AG09319 (cell line): ENCODE measurements around the gene ZNF25.
"Not testable (repeated sequence)": the region's sequence is repeated elsewhere in the genome, so short reads cannot be mapped to it uniquely, and the experiment has no call there.

Source experiments
- DNase-seq: peaks from one replicate; pipeline ENCODE4 v3.0.0-alpha.2; 2010; ENCODE audit warnings: low read depth; ENCODE audit errors: extremely low read depth
- CTCF ChIP-seq: IDR thresholded peaks from 2 replicates; pipeline ENCODE4 v1.5.1; 2011; ENCODE audit warnings: low read depth, mild to moderate bottlenecking, inconsistent platforms, low read length, moderate library complexity

The ZNF25 gene

GRCh38 chr10:38003588-38003987, 27.1 kb upstream of the ZNF25 start:
- no peak for DNase-seq
- TF ChIP-seq CTCF: no peak

- DNase-seq: no peak
- no peak for TF ChIP-seq CTCF
Measured at GRCh38 chr10:38003026-38003425, 26.6 kb upstream of the ZNF25 start.

- DNase-seq: not testable (repeated sequence)
Measured at GRCh38 chr10:38000474-38000873, 24.0 kb upstream of the ZNF25 start.

- not testable (repeated sequence) for DNase-seq
Measured at GRCh38 chr10:37998920-37999319, 22.5 kb upstream of the ZNF25 start.

- no peak for TF ChIP-seq CTCF
- DNase-seq: no peak
Measured at GRCh38 chr10:37992083-37992482, 15.6 kb upstream of the ZNF25 start.

GRCh38 chr10:37991655-37992054, 15.2 kb upstream of the ZNF25 start:
- no peak for DNase-seq

GRCh38 chr10:37976880-37977203, 395 bp upstream of the ZNF25 start:
- no peak for TF ChIP-seq CTCF
- no peak for DNase-seq

More at GRCh38 chr10:37991655-37992054, 15.2 kb upstream of the ZNF25 start:
- TF ChIP-seq CTCF: no peak

GRCh38 chr10:37975401-37975991, 951 bp downstream of the ZNF25 start:
- TF ChIP-seq CTCF: no peak

GRCh38 chr10:37972396-37972795, 4.1 kb downstream of the ZNF25 start:
- TF ChIP-seq CTCF: no peak
- no peak for DNase-seq

More at GRCh38 chr10:37975401-37975991, 951 bp downstream of the ZNF25 start:
- DNase-seq: no peak
